ENCODE results near the gene WDFY4. TPM values are rescaled to one million over a fixed set of nuclear protein-coding genes. Genes with fewer than 3 reads are reported as not detected.
"Not testable (repeated sequence)": the region's sequence is repeated elsewhere in the genome, so short reads cannot be mapped to it uniquely, and the experiment has no call there.

WDFY4 gene, protein sequence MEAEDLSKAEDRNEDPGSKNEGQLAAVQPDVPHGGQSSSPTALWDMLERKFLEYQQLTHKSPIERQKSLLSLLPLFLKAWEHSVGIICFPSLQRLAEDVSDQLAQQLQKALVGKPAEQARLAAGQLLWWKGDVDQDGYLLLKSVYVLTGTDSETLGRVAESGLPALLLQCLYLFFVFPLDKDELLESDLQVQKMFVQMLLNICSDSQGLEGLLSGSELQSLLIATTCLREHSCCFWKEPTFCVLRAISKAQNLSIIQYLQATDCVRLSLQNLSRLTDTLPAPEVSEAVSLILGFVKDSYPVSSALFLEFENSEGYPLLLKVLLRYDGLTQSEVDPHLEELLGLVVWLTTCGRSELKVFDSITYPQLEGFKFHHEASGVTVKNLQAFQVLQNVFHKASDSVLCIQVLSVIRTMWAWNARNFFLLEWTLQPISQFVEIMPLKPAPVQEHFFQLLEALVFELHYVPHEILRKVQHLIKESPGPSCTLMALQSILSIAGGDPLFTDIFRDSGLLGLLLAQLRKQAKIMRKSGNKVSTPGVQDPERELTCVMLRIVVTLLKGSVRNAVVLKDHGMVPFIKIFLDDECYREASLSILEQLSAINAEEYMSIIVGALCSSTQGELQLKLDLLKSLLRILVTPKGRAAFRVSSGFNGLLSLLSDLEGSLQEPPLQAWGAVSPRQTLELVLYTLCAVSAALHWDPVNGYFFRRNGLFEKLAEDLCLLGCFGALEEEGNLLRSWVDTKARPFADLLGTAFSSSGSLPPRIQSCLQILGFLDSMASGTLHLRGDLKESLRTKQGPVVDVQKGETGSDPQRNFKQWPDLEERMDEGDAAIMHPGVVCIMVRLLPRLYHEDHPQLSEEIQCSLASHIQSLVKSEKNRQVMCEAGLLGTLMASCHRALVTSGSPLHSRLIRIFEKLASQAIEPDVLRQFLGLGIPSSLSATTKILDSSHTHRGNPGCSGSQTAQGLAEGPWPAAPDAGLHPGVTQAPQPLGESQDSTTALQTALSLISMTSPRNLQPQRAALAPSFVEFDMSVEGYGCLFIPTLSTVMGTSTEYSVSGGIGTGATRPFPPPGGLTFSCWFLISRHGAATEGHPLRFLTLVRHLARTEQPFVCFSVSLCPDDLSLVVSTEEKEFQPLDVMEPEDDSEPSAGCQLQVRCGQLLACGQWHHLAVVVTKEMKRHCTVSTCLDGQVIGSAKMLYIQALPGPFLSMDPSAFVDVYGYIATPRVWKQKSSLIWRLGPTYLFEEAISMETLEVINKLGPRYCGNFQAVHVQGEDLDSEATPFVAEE (N-terminal part only)
- polyA plus RNA-seq (ENCODE audit: insufficient read depth in 1 of 5, insufficient read length in 5 of 5, low replicate concordance in 1 of 5), result 1 to 10 TPM; 2.1 to 5.1 (median 4.5) TPM
- long read RNA-seq, donor 1, result 0 reads
- long read RNA-seq, donor 2, result 0 reads
- long read RNA-seq, donor 3, result 0 reads
- long read RNA-seq, donor 4, result 0 reads
- long read RNA-seq, donor 5, result 0 reads
- long read RNA-seq, donor 6, result 0 reads
- long read RNA-seq, donor 7, result 0 reads
- long read RNA-seq, donor 8, result 0 reads

DNA sequence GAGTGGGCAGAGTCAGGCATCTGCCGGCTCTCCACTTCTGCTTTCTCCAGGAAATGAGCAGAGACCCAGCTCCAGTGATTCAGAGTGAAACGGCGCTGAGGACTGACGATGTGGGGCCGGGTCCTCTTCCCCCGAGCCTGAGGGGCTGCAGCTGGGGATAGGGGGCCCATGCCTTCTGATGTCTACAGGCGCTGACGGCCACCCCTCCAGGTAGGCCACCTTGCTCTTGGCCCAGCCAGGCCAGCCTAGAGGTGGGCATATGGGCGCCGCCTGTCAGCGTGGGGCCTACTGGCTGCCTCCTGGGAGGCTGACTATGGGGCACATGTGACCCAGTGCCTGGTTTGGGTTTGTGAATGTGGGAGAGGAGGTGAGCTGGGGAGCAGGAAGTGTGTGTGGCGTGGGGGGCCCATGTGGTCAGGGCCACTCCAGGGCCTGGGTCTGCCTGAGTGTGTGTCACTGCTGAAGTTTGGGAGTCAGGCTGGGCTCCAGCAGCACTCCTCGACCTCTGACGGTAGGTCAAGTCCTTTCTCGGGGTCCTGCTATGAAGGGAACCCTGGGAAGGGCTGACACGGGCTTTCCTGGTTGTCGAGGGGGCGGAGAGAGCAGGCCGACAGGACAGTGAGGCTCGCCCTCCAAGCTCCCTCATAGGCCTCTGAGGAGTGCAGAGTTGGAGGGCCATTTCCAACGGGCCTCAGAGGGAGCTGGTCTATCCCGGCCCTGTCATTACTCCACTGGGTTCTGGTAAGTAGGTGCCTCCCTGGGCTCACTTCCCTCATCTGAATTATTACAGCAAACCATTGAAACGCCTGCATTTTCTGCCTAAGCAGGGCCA lies at the start of gene WDFY4:
TSS of gene WDFY4 (plus strand) at position 82 of the 832 bp plus-strand sequence. CDS start 24,860 bp downstream, outside the sequence.
- no peak for DNase-seq

DNA sequence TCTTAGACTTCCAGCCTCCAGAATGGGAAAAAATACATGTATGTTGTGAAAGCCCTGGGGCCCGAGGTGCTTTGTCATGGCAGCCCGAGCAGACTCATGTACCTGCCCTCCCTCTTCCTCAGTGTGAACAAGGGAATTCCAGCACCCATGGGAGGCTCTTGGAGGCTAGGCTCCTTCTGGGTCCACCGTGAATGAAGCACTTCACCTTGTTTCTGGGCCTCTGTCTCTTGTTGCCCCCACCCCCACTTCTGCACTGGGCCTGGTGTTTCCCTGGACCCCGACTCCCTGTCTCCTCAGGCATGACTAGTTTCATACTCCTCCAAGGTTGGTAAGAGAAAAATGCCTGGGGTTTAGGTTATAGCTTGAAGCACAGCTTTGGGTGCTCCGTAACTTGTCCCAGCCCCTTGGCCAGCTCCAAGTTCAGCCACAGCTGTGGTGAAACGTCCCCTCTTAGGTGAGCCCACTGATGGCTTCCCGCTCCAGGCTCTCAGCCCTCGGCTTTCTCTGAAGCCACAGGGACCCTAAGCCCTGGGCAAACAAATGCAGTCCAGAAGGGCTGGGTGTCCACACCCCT lies 49.6 kb upstream of the WDFY4 start:
- DNase-seq, result no peak

DNA sequence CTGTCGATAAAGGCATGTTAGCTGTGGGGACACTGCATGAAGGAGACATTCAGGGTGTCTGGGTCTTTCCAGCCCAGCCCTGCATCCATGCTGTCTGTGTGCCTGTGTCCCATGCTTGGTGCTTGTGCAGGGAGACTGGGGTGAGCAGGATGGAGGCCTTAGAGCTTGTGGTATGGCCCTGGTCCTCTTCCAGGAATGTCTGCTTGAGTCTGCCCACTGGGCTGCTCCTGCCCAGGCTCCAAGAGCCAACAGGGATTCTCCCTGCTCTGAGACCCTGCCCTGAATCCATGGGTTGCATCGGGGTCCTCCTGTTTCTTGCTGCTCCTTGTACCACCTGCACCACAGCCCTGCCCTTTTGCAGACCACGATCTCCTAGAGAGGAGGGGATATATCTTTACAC lies 48.4 kb upstream of the WDFY4 start:
- DNase-seq, result no peak

DNA sequence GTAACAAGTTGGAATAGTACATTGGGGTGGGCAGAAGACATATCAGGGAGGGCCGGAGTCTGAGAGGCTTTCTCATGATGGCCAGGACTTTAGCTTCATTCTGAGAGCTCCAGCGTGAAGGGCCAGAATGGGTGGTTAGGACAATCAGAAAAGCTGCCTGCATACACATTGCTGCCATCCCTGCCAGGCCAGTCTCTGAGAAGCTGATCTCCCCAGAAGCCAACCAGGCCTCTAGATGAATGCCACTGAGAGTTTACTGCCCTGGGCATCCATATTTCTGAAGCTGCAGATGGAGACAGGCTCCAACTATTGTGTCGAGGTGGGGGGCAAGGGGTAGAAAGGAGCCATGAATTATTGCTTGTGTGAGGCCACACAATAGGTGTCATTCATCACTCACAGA lies 47.8 kb upstream of the WDFY4 start:
- DNase-seq, result no peak

DNA sequence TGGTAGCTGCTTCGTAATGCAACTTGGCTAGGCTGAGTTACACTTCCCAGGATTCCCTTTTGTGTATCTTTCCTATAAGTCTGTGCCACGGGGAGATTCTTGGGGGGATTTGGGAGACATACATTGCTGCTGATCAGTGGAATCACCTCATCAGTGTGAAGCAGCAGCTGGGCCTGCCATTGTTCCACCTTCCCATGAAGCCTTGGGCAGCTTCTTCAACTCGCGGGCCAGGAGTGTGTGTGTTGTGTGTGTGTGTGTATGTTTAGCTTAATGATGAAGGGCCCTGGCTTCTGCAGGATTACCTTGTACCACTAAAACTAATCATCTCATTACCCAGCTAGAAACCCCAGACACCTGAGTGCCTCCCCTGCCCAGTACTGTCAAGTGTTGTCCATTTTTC lies 46.5 kb upstream of the WDFY4 start:
- DNase-seq, result no peak

DNA sequence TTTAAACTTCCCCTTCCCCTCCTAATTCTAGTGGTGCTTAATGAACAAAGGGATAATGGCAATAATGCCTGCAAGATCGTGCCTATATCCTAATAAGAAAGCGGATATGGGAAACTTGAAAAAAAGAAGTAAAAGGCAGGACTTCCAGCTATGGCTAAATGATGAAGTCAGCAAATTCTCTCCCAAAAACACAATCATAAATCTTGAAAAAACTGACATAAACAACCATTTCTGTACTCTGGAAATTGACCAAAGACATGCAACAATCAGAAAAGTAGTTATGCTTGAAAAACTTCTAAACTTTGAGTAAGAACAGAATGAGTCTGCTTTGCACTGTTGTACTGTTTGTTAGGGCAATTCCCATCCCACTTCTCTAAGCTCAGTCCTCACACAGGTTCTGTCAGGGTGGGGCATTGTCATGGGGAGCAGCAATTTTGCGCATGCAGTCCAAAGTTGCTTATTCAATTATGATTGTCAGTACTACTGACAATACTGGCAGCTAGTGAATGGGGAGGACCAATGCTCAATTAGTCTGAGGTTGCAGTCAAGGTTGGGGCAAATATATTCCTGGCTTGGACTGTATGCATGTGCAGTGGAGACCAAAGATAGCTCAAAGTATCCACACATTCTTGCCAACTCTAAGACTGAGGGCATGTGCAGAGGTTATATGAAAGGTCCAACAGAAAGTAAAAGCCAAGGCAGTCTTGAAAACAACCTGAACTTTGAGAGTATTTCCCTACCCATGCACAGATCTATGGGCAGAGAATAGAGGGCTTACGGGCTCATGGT lies 45.7 kb upstream of the WDFY4 start:
- no peak for DNase-seq

DNA sequence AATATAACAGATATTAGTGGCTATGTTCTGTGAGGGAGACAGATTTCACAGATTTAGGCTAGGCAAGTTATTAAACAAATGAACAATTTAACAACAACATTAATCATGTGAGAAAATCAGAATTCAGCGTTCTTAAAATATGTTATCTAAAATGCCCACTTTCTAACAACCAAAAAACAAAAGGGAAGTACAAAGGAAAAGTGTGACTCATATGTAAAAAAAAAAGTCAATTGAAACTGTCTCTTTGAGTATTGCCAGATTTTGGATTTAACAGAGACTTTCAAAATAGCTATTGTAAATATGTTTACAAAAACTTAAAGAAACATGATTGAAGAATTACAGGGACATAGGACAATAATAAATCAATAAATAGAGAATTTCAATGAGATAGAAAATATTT lies 45.0 kb upstream of the WDFY4 start:
- DNase-seq, result no peak

DNA sequence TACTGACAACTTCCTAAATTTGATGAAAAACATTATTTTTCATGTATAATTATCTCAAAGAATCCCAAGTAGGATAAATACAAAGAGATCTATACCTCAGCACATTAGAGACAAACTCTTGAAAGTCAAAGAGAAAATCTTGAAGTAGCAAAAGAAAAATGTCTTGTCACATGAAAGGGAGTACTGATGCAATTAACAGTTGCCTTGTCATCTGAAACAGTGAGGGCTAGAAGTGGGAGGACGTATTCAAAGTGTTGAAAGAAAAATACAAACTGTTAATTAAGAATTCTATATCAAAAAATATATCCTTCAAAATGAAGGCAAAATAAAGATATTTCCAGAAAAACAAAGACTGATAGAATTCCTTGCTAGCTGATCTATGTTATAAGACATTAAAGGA lies 44.3 kb upstream of the WDFY4 start:
- DNase-seq, result no peak

DNA sequence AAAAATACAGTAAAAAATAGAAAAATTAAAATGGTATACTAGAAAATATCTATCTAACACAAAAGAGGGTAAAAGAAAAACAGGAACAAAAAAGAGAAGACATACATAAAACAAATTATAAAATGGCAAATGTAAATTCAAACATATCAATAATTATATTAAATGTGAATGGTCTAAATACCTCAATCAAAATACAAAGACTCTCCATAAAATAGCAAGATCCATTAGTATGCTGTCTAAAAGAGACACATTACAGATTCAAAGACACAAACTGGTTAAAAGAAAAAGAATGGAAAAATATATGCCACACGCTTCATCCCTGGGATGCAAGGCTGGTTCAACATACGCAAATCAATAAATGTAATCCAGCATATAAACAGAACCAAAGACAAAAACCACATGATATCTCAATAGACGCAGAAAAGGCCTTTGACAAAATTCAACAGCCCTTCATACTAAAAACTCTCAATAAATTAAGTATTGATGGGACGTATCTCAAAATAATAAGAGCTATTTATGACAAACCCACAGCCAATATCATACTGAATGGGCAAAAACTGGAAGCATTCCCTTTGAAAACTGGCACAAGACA lies 43.5 kb upstream of the WDFY4 start:
- DNase-seq, result not testable (repeated sequence)

DNA sequence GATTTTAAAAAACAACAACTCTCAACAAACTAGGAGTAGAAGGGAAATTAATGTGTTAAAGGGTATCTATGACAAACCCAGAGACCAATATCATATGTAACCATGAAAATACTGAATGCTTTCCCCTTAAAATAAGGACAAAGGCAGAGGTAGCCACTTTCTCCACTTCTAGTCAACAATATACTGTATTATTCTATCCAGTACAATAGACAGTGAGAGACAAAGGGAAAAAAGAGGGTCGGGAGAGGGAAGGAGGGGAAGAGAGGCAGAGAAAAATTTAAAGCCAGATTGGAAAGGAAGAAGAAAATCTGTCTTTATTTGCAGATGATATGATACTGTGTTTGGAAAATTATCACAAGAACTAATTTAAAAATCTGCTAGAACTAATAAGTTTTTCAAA lies 39.1 kb upstream of the WDFY4 start:
- no peak for DNase-seq

DNA sequence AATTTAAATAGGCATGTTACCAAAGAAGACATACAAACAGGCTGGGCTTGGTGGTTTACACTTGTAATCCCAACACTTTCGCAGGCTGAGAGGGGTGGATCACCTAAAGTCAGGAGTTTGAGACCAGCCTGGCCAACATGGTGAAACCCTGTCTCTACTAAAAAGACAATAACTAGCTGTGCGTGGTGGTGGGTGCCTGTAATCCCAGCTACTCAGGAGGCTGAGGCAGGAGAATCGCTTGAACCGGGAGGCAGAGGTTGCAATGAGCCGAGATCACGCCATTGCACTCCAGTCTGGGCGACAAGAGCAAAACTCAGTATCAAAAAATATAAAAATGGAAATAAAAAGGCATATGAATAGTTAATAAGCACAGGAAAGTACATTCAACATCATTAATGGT lies 37.6 kb upstream of the WDFY4 start:
- not testable (repeated sequence) for DNase-seq

DNA sequence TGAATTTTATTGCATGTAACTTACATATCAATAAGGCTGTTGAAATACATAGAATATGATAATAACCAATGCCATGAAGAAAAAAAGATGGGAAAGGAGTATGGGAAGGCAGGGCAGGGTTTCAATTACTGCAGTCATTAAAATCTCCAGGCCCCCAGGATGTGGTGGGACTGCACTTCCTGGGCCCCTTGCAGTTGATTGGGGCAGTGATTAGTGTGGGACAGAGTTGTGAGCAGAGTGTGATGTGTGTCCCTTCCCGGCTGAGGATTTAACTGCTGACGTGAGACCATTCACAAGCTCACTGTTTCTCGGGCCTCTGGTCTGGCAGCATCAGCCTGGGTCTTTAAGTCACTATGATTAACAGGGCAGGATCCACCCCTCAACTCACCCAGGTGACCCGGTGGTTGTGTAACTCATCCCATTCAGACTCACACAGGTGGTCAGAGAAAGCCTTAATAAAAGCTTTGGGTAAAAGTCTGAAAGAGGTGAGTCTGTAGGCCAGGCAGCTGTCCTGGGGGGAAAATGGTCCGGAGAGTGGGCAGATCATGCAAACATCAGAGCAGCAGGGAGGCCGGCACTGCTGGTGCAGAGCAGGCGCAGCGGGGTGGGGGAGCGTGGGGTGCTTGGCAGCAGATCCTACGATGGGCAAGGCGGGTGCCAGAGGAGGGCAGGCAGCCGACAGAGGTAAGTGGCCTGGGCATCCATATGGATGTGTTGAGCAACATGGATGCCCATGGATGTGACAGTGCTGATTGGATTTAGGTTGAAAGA lies 36.3 kb upstream of the WDFY4 start:
- no peak for DNase-seq

DNA sequence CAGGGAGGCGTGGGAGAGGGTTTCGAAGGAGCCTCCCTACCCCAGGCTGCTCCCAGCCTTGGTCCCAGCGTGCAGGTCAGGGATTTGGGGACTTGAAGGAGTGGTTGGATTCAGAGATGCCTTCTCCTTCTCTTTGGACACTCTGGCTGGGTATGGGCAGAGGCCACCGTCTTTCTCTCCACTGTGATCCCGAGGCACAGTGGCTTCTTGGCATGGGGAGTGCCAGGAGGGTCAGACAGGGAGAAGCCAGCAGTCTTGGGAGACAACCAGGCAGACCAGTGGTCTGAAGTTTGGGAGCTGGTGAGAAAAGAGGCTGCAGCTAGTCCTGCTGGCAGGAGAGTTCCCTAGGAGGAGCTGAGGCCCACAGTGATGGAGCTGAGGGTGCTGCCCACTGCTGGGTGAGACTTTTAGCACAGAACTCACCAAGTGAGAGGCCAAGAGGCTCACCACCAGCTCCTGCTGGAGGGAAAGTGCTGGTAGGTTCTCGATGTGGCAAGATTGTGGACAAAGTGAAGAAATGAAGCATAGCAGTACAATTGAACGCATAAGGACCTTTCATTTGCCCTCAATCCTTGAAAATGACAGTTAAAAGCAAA lies 35.2 kb upstream of the WDFY4 start:
- no peak for DNase-seq

DNA sequence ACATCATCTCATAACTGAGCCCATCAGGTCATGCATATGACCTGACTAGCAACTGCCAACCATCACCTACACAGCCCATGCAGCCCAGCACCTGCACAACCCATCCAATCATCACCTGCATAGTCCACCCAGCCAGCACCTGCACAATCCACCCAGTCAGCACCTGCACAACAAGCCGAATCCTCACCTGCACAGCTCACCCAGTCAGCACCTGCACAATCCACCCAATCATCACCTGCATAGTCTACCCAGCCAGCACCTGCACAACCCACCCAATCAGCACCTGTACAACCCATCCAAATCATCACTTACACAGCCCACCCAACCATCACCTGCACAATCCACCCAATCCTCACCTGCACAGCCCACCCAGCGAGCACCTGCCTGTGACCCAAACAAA lies 33.4 kb upstream of the WDFY4 start:
- DNase-seq, result no peak

DNA sequence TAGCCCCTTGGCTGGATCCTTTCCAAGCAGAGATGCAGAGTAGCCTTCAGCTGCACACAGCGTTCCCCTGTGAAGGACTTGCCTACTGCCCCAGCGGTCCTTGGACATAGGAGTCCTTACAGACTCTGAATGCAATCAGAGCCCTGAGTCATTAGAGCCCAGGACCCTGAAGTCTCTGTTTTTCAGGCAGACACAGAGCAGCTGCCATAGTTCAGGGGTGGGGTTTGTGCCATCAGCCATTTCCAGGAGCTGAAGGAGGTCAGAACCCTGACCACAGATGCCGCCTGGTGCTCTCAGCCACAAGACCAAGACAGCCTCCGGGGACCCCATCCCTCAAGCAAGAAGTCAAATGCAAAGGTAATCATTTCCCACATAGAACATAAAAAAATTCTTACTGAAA lies 32.8 kb upstream of the WDFY4 start:
- DNase-seq, result no peak

DNA sequence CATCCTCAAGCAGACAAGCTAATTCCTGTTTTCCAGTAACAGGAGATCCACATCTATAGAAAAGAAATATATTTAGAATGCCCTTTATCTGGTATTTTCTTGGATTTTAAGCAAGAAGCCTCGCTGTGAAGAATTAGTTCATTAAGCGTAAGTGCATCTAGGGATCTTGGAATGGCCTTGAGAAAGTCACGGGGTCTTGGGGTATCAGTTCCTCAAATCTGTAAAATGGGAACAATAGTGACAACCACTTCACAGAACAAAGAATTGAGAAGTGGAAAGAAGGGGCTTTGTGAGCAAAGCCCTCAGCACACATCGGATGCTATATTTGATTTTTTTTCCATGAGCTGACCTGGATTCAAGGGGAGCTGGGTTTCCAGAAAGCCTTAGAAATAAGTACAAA lies 32.3 kb upstream of the WDFY4 start:
- no peak for DNase-seq

DNA sequence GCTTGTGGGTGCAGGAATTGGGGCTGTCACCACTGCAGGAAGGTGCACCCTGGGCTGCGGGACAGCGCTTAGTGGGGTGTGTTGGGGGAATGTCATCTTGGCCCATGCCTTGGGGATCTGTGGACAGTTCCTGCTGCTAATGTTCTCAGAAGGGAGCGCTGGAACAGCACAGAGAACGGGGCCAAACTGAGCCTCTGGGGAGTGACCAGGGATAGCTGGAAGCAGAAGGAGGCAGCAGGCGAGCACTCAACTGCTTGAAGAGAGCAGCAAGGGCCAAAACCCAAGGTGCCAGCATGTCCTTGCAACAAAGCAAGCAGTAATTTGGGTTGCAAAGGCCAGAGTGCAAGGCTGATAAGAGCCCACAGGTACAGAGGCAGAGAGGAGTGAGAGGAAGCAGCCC lies 31.3 kb upstream of the WDFY4 start:
- no peak for DNase-seq
